HepG2 (cell line): ENCODE data around the gene RABGAP1L. TPM values are rescaled to one million over a fixed set of nuclear protein-coding genes. Genes with fewer than 3 reads are reported as not detected.

ENCODE experiments used
- ATAC-seq: fragments of 200-7000 bp; cut with Tn5 transposase; 3 replicates; pipeline ENCODE4 v1.9.1; 2020; ENCODE audit warnings: mild to moderate bottlenecking, moderate library complexity
- BruUV-seq: library from RNA; stranded (reverse); fragments of 400-500 nt; replicated peaks from 2 replicates; lab custom pipeline; 2021; lab: Mats Ljungman, UMichigan
- CTCF ChIA-PET: fragments of 300-600 bp; formaldehyde crosslinking; extraction: SDS; loops from one replicate; lab custom pipeline; 2021; ENCODE audit warnings: low total read pairs, inconsistent platforms, low intra/inter-chr PET ratio; lab: Yijun Ruan, JAX
- POLR2A ChIA-PET: fragments of 350-600 bp; sonication (Branson Sonifier 250); formaldehyde crosslinking; loops from one replicate; lab custom pipeline; 2020; ENCODE audit warnings: antibody characterized with exemption, inconsistent platforms; lab: Yijun Ruan, JAX
- DNase-seq: peaks from one replicate; pipeline ENCODE4 v3.0.0-alpha.2; 2015; ENCODE audit warnings: low spot score
- FAIRE-seq: peaks from 3 replicates; lab custom pipeline; 2011; peaks lifted over from hg19 to GRCh38; lab: Jason Lieb, UNC
- H2AFZ ChIP-seq: one replicate; pipeline ENCODE4 v1.6.1; 2011; ENCODE audit warnings: low read length, inconsistent platforms
- H3K27ac ChIP-seq: fragments of 300-600 bp; 3 replicates; pipeline ENCODE4 v1.8.0; 2011; ENCODE audit warnings: mixed run types, mild to moderate bottlenecking, mixed read lengths, low read length, inconsistent platforms; ENCODE audit not compliant: insufficient read depth; ENCODE audit errors: extremely low read length
- H3K27me3 ChIP-seq, 2 experiments: fragments of 200-600 bp in 1 of 2; 2 replicates in 1 of 2; 3 replicates in 1 of 2; pipeline versions ENCODE4 v1.6.0 to v1.8.0; 2011; ENCODE audit warnings: low read length in 2 of 2, mild to moderate bottlenecking in 2 of 2, moderate library complexity in 2 of 2, inconsistent platforms in 1 of 2; ENCODE audit not compliant: insufficient read depth in 2 of 2, control insufficient read depth in 1 of 2
- H3K36me3 ChIP-seq, 2 experiments: fragments of 200-600 bp in 1 of 2; replicated peaks in 1 of 2; 2 replicates in 1 of 2; 3 replicates in 1 of 2; pipeline versions ENCODE4 v1.5.1 to v1.8.0; 2011; ENCODE audit warnings: low read length in 2 of 2, inconsistent platforms in 1 of 2; ENCODE audit not compliant: insufficient read depth in 2 of 2, control insufficient read depth in 1 of 2
- H3K4me1 ChIP-seq: 2 replicates; pipeline ENCODE4 v1.5.1; 2012; ENCODE audit warnings: low read length, inconsistent platforms; ENCODE audit not compliant: insufficient read depth
- H3K4me2 ChIP-seq: 2 replicates; pipeline ENCODE4 v1.6.0; 2011; ENCODE audit warnings: low read depth, low read length, inconsistent platforms
- H3K4me3 ChIP-seq, 3 experiments: fragments of 200-600 bp in 1 of 3; sonication (generic), shearing (Covaris generic) in 1 of 3; replicated peaks in 1 of 3; 2 replicates each; pipeline ENCODE4 v1.5.1; 2011 to 2016; ENCODE audit warnings: low read length in 3 of 3, inconsistent platforms in 2 of 3, low read depth in 2 of 3, mild to moderate bottlenecking in 2 of 3, control low read depth in 1 of 3, mixed read lengths in 1 of 3; ENCODE audit not compliant: insufficient read depth in 1 of 3
- H3K79me2 ChIP-seq: one replicate; pipeline ENCODE4 v1.6.1; 2011; ENCODE audit warnings: low read length, inconsistent platforms; ENCODE audit not compliant: insufficient read depth
- H3K9ac ChIP-seq: 2 replicates; pipeline ENCODE4 v1.6.0; 2011; ENCODE audit warnings: mild to moderate bottlenecking, low read depth, low read length, inconsistent platforms; ENCODE audit not compliant: insufficient read depth
- H3K9me3 ChIP-seq: 2 replicates; pipeline ENCODE4 v1.5.1; 2012; ENCODE audit warnings: mild to moderate bottlenecking, low read length
- H4K20me1 ChIP-seq: 2 replicates; pipeline ENCODE4 v1.6.0; 2011; ENCODE audit warnings: inconsistent platforms, mild to moderate bottlenecking, low read length, moderate library complexity; ENCODE audit not compliant: insufficient read depth
- ADNP ChIP-seq: sonication (generic); formaldehyde crosslinking; IDR thresholded peaks from 2 replicates; pipeline ENCODE4 v1.4.0; 2020; ENCODE audit warnings: missing genetic modification reagents
- FOXM1 ChIP-seq: sonication (generic); formaldehyde crosslinking; IDR thresholded peaks from 2 replicates; pipeline ENCODE4 v1.5.0; 2020; ENCODE audit warnings: missing genetic modification reagents
- HNF4G ChIP-seq, 2 experiments: sonication (generic) in 1 of 2; formaldehyde crosslinking in 1 of 2; IDR thresholded peaks; 2 replicates each; pipeline versions ENCODE4 v1.4.0 to v1.6.1; 2011 to 2020; ENCODE audit warnings: borderline replicate concordance in 2 of 2, low read depth in 2 of 2, mild to moderate bottlenecking in 2 of 2, low read length in 1 of 2, missing genetic modification reagents in 1 of 2, moderate library complexity in 1 of 2
- PLRG1 ChIP-seq: fragments of 450-650 bp; conservative IDR thresholded peaks from 2 replicates; pipeline ENCODE4 v1.6.1; 2016
- RXRA ChIP-seq: sonication (generic); formaldehyde crosslinking; IDR thresholded peaks from 2 replicates; pipeline ENCODE4 v1.5.1; 2020; ENCODE audit warnings: missing genetic modification reagents
- ZBTB38 ChIP-seq: sonication (generic); formaldehyde crosslinking; IDR thresholded peaks from 2 replicates; pipeline ENCODE4 v1.5.1; 2020; ENCODE audit warnings: mild to moderate bottlenecking, missing genetic modification reagents
- ZNF251 ChIP-seq: sonication (generic); formaldehyde crosslinking; IDR thresholded peaks from 2 replicates; pipeline ENCODE4 v1.9.0; 2021; ENCODE audit warnings: mild to moderate bottlenecking, missing genetic modification reagents
- ZNF678 ChIP-seq: sonication (generic); formaldehyde crosslinking; IDR thresholded peaks from 2 replicates; pipeline ENCODE4 v1.4.0; 2020; ENCODE audit warnings: mild to moderate bottlenecking, missing genetic modification reagents
- WGBS: methylation state at CpG from one replicate; pipeline ENCODE4 v1.1.6; 2017; ENCODE audit warnings: low lambda C conversion rate; 5-methylcytosine and 5-hydroxymethylcytosine counted together
- in situ Hi-C: cut with HindIII; loops from 2 replicates; pipeline ENCODE4 v1.10.0; 2017; ENCODE audit warnings: low pct_unique_long_range_greater_than_20kb; ENCODE audit not compliant: extremely low pct_ligation_motif_present
- intact Hi-C: fragments of 100-400 bp; cut with micrococcal nuclease; formaldehyde crosslinking; loops from one replicate; pipeline ENCODE4 v1.10.0; 2022; ENCODE audit not compliant: unreplicated experiment
- polyA plus RNA-seq, 8 experiments: library from polyadenylated mRNA; depleted of rRNA in 3 of 8; stranded (reverse) in 7 of 8; unstranded in 1 of 8; fragments of >200 nt; fragmentation: Illumina TruSeq in 4 of 8; extraction: Trizol in 4 of 8; gene quantifications; 2 replicates each; pipeline versions ENCODE4 v1.2.1 to v1.2.3, GENCODE V29; 2011 to 2016; ENCODE audit warnings: low read depth in 4 of 8, missing spikeins in 1 of 8, mixed read lengths in 1 of 8; ENCODE audit not compliant: insufficient read depth in 1 of 8
- total RNA-seq, 5 experiments: library from RNA; depleted of rRNA; stranded (reverse); fragments of >200 nt; fragmentation: Illumina TruSeq; extraction: Trizol; gene quantifications; 2 replicates each; pipeline ENCODE4 v1.2.3, GENCODE V29; 2016; ENCODE audit warnings: low read depth in 1 of 5
- TF ChIP-seq, protein P1 (sequence below): sonication (generic); formaldehyde crosslinking; IDR thresholded peaks from 2 replicates; pipeline ENCODE4 v1.5.0; 2020; ENCODE audit warnings: mild to moderate bottlenecking, missing genetic modification reagents, borderline replicate concordance
- TF ChIP-seq, protein P2 (sequence below): sonication (generic); formaldehyde crosslinking; IDR thresholded peaks from 2 replicates; pipeline ENCODE4 v1.4.0; 2020; ENCODE audit warnings: mild to moderate bottlenecking, missing genetic modification reagents, borderline replicate concordance
- TF ChIP-seq, protein P3 (sequence below): sonication (generic); formaldehyde crosslinking; IDR thresholded peaks from 2 replicates; pipeline ENCODE4 v1.9.0; 2021; ENCODE audit warnings: missing genetic modification reagents, borderline replicate concordance
- TF ChIP-seq, protein P4 (sequence below): fragments of 450-650 bp; IDR thresholded peaks from 2 replicates; pipeline ENCODE4 v1.6.1; 2016
- TF ChIP-seq, protein P5 (sequence below): sonication (generic); formaldehyde crosslinking; IDR thresholded peaks from 2 replicates; pipeline ENCODE4 v1.8.0; 2022; ENCODE audit warnings: missing genetic modification reagents, mild to moderate bottlenecking, moderate library complexity, borderline replicate concordance

The RABGAP1L gene
- total and polyA plus RNA-seq, 2 of the 13 experiments (the other 11 are each of a cell fraction or from before 2014, with no cell fraction given) = 7.9 to 22.6 TPM

DNA sequence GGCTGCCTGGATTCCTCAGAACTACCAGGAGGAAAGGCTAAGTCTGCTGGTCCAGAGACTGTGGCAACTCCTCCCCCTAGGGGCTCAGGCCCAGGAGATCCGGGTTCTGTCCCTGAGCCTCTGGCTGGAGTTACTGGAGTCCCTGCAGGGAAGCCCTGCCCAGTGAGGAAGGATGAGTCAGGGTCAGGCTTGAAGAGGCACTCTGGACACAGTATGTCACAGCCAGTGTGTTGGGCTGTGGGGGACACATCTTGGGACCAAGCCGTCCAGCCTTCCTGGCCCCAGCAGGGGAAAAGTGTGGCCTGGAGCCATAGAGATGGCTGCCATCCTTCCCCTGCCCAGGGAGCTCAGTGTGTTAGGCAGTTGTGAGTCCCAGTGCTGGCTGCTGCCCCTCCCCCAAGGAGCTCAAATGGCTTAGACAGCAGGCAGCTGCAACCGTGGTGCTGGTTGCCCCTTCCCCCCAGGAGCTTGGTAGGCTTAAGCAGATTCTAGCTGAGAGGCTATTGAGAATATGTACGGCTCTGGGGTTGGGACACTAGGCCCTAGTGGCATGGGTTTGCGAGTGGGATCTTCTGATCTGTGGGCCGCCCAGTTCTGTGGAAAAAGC lies 28.2 kb upstream of the RABGAP1L start:
- intact Hi-C loops (no loop called here), in situ Hi-C loops (no loop called here)
- Histone ChIP-seq H3K9ac (no peak overlapping the region), H2AFZ (no peak overlapping the region), H3K27ac (no peak overlapping the region), H3K27me3 (peaks cover 0 to 2% of the 10 kb centered on the region in 2 experiments; a peak in 1 of 5 replicates), H4K20me1 (no peaks in the 10 kb centered on the region), H3K9me3 (no peaks in the 10 kb centered on the region), H3K4me1 (no peaks in the 10 kb centered on the region), H3K79me2 (no peaks in the 10 kb centered on the region), H3K36me3 (no peaks in the 10 kb centered on the region), H3K4me2 (no peak overlapping the region), H3K4me3 (no peak overlapping the region)
- ATAC-seq = no peak
- DNase-seq = no peak
- CTCF ChIA-PET = no interaction called here
- FAIRE-seq = no peak
- WGBS = 55% methylated on average over 4 of the region's 6 CpGs
- POLR2A ChIA-PET = no interaction called here
- BruUV-seq = no TSS peak
- TF ChIP-seq, protein P1, sequence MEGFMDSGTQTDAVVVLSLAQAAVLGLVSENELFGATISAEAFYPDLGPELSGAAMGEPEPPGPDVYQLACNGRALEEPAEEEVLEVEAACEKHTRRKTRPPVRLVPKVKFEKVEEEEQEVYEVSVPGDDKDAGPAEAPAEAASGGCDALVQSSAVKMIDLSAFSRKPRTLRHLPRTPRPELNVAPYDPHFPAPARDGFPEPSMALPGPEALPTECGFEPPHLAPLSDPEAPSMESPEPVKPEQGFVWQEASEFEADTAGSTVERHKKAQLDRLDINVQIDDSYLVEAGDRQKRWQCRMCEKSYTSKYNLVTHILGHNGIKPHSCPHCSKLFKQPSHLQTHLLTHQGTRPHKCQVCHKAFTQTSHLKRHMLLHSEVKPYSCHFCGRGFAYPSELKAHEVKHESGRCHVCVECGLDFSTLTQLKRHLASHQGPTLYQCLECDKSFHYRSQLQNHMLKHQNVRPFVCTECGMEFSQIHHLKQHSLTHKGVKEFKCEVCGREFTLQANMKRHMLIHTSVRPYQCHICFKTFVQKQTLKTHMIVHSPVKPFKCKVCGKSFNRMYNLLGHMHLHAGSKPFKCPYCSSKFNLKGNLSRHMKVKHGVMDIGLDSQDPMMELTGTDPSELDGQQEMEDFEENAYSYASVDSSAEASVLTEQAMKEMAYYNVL = no peak
- TF ChIP-seq, protein P2, sequence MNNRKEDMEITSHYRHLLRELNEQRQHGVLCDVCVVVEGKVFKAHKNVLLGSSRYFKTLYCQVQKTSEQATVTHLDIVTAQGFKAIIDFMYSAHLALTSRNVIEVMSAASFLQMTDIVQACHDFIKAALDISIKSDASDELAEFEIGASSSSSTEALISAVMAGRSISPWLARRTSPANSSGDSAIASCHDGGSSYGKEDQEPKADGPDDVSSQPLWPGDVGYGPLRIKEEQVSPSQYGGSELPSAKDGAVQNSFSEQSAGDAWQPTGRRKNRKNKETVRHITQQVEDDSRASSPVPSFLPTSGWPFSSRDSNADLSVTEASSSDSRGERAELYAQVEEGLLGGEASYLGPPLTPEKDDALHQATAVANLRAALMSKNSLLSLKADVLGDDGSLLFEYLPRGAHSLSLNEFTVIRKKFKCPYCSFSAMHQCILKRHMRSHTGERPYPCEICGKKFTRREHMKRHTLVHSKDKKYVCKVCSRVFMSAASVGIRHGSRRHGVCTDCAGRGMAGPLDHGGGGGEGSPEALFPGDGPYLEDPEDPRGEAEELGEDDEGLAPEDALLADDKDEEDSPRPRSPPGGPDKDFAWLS (CRISPR knock-in tag) = no peak
- no peak for TF ChIP-seq FOXM1 (CRISPR knock-in tag)
- no peak for TF ChIP-seq HNF4G (IDR thresholded peaks at IDR 0.05; ENCODE audit: borderline replicate concordance, low read depth, low read length)
- no peak for TF ChIP-seq HNF4G (CRISPR knock-in tag; IDR thresholded peaks at IDR 0.05; ENCODE audit: borderline replicate concordance, low read depth)
- no peak for TF ChIP-seq ZBTB38 (CRISPR knock-in tag)
- TF ChIP-seq, protein P3, sequence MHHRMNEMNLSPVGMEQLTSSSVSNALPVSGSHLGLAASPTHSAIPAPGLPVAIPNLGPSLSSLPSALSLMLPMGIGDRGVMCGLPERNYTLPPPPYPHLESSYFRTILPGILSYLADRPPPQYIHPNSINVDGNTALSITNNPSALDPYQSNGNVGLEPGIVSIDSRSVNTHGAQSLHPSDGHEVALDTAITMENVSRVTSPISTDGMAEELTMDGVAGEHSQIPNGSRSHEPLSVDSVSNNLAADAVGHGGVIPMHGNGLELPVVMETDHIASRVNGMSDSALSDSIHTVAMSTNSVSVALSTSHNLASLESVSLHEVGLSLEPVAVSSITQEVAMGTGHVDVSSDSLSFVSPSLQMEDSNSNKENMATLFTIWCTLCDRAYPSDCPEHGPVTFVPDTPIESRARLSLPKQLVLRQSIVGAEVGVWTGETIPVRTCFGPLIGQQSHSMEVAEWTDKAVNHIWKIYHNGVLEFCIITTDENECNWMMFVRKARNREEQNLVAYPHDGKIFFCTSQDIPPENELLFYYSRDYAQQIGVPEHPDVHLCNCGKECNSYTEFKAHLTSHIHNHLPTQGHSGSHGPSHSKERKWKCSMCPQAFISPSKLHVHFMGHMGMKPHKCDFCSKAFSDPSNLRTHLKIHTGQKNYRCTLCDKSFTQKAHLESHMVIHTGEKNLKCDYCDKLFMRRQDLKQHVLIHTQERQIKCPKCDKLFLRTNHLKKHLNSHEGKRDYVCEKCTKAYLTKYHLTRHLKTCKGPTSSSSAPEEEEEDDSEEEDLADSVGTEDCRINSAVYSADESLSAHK (CRISPR knock-in tag) = no peak
- TF ChIP-seq, protein P4, sequence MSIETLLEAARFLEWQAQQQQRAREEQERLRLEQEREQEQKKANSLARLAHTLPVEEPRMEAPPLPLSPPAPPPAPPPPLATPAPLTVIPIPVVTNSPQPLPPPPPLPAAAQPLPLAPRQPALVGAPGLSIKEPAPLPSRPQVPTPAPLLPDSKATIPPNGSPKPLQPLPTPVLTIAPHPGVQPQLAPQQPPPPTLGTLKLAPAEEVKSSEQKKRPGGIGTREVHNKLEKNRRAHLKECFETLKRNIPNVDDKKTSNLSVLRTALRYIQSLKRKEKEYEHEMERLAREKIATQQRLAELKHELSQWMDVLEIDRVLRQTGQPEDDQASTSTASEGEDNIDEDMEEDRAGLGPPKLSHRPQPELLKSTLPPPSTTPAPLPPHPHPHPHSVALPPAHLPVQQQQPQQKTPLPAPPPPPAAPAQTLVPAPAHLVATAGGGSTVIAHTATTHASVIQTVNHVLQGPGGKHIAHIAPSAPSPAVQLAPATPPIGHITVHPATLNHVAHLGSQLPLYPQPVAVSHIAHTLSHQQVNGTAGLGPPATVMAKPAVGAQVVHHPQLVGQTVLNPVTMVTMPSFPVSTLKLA = no peak
- no peak for TF ChIP-seq PLRG1
- TF ChIP-seq, protein P5, sequence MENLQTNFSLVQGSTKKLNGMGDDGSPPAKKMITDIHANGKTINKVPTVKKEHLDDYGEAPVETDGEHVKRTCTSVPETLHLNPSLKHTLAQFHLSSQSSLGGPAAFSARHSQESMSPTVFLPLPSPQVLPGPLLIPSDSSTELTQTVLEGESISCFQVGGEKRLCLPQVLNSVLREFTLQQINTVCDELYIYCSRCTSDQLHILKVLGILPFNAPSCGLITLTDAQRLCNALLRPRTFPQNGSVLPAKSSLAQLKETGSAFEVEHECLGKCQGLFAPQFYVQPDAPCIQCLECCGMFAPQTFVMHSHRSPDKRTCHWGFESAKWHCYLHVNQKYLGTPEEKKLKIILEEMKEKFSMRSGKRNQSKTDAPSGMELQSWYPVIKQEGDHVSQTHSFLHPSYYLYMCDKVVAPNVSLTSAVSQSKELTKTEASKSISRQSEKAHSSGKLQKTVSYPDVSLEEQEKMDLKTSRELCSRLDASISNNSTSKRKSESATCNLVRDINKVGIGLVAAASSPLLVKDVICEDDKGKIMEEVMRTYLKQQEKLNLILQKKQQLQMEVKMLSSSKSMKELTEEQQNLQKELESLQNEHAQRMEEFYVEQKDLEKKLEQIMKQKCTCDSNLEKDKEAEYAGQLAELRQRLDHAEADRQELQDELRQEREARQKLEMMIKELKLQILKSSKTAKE (CRISPR knock-in tag) = no peak
- no peak for TF ChIP-seq ZNF251
- TF ChIP-seq ADNP (CRISPR knock-in tag) = no peak
- TF ChIP-seq RXRA (CRISPR knock-in tag) = no peak
- TF ChIP-seq ZNF678 = no peak
